Lung (tissue), 12 donors: Measurements from ENCODE around the gene PAPSS2. TPM values are rescaled to one million over a fixed set of nuclear protein-coding genes. Genes with fewer than 3 reads are reported as not detected.

Source experiments
- ATAC-seq: fragments of 200-7000 bp; cut with Tn5 transposase; one replicate; pipeline ENCODE4 v1.9.1; 2020; ENCODE audit warnings: moderate number of reproducible peaks; ENCODE audit not compliant: insufficient read depth, low FRiP score
- DNase-seq, 3 donors: peaks; one replicate each; pipeline ENCODE4 v3.0.0-alpha.2; 2013 to 2017
- H3K27ac ChIP-seq, 2 donors: one replicate each; pipeline ENCODE4 v1.5.1; 2013; ENCODE audit warnings: mild to moderate bottlenecking in 2 of 2, moderate library complexity in 2 of 2, control low read depth in 1 of 2, inconsistent platforms in 1 of 2, low read depth in 1 of 2, low read length in 1 of 2
- H3K27me3 ChIP-seq, 3 donors: one replicate each; pipeline ENCODE4 v1.5.1; 2013; ENCODE audit warnings: low read length in 2 of 3; ENCODE audit not compliant: control insufficient read depth in 3 of 3, insufficient read depth in 3 of 3
- H3K36me3 ChIP-seq, 4 donors: one replicate each; pipeline ENCODE4 v1.5.1; 2013; ENCODE audit warnings: low read length in 4 of 4, mild to moderate bottlenecking in 1 of 4, moderate library complexity in 1 of 4; ENCODE audit not compliant: control insufficient read depth in 4 of 4, insufficient read depth in 4 of 4
- H3K4me1 ChIP-seq, 5 donors: one replicate each; pipeline ENCODE4 v1.5.1; 2013; ENCODE audit warnings: low read length in 5 of 5, mild to moderate bottlenecking in 2 of 5, moderate library complexity in 1 of 5; ENCODE audit not compliant: control insufficient read depth in 5 of 5, insufficient read depth in 5 of 5
- H3K4me3 ChIP-seq: one replicate; pipeline ENCODE4 v1.5.1; 2013; ENCODE audit warnings: mild to moderate bottlenecking, control low read depth, moderate library complexity
- H3K9ac ChIP-seq, 2 donors: one replicate each; pipeline ENCODE4 v1.5.1; 2013; ENCODE audit warnings: low read length in 2 of 2, control low read depth in 1 of 2; ENCODE audit not compliant: insufficient read depth in 1 of 2
- H3K9me3 ChIP-seq, 4 donors: one replicate each; pipeline ENCODE4 v1.5.1; 2013; ENCODE audit warnings: low read length in 3 of 4, mild to moderate bottlenecking in 1 of 4, moderate library complexity in 1 of 4; ENCODE audit not compliant: control insufficient read depth in 4 of 4, insufficient read depth in 3 of 4
- CTCF ChIP-seq: IDR thresholded peaks from 2 replicates; pipeline ENCODE4 v1.5.1; 2012; ENCODE audit warnings: mild to moderate bottlenecking; ENCODE audit errors: control extremely low read depth, extremely low read depth
- WGBS, 2 donors: extraction: QIAGEN DNeasy Blood & Tissue Kit; methylation state at CpG; one replicate each; pipeline ENCODE4 v1.1.7; 2013; 5-methylcytosine and 5-hydroxymethylcytosine counted together
- polyA plus RNA-seq, 2 donors: library from polyadenylated mRNA; stranded (reverse); fragments of 200-250 nt; gene quantifications; one replicate each; pipeline ENCODE4 v1.2.1, GENCODE V29; 2013
- total RNA-seq, 2 donors: library from RNA; depleted of rRNA in 1 of 2; stranded (reverse); fragments of >200 nt in 1 of 2; gene quantifications; one replicate each; pipeline ENCODE4 v1.2.1, GENCODE V29; 2014 to 2021
- donor health status: control.
- donor health status: control.
- donor health status: Bipolar disorder and iron deficiency.
- donor health status: healthy.
- donor health status: DM: yes; HTN: yes; CAD: no.

Gene PAPSS2
- total and polyA plus RNA-seq, 4 donors, result 29.0 to 107 (median 81.1) TPM

DNA sequence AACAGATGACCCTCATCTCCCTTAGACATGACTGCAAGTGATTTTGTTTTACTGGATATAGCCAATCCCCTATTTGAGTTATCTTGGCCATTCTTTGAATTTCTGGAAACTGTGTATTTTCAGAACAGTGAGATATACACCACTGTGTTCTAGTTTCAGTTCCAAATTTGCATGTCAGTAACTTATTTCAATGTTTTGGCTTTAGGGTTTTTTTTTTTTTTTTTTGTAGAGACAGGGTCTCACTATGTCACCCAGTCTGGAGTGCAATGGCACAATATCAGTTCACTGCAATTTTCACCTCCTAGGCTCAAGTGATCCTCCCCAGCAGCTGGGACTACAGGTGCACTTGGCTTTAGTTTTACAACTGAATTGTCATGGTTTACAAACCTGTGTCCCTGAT, 91.1 kb downstream of the PAPSS2 start:
- H3K27ac ChIP-seq, result no peak overlapping the region
- no peaks in the 10 kb centered on the region for H3K4me1 ChIP-seq
- no peak for ATAC-seq
- no peaks in the 10 kb centered on the region for H3K27me3 ChIP-seq
- no peak for TF ChIP-seq CTCF
- H3K9ac ChIP-seq, result no peak overlapping the region
- H3K4me3 ChIP-seq, result no peak overlapping the region
- H3K36me3 ChIP-seq, result peaks cover 4 to 23% (median 8%) of the 10 kb centered on the region in 4 donors
- DNase-seq, result no peak
- no peaks in the 10 kb centered on the region for H3K9me3 ChIP-seq

DNA sequence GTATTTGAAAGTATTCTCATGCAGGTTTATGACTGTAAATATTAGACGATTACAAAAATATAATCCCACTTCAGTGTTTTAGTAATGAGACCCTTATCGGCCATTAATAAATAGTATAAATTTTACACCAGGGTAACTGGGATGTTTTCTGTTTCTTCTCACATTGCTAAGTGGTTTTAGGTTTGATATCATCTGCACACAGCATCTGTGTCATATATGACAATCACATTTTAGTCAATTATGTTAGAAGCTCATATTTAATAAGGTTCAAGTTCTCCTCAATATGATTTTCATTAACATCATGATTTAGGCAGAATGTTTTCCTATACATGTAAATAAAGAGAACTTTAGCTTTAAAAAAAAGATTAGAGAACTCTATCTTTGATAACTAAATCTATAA, 91.6 kb downstream of the PAPSS2 start:
- H3K36me3 ChIP-seq, result peaks cover 5 to 24% (median 8%) of the 10 kb centered on the region in 4 donors
- WGBS, 2 donors, result 91 to 95% methylated on average over 2 of the region's 2 CpGs

GRCh38 chr10:87752566-87752965, 92.9 kb downstream of the PAPSS2 start:
- H3K27me3 ChIP-seq, result no peaks in the 10 kb centered on the region
- no peaks in the 10 kb centered on the region for H3K9me3 ChIP-seq
- DNase-seq (no peak), ATAC-seq (no peak)
- WGBS, 2 donors, result 79 to 82% methylated on average over 2 of the region's 2 CpGs
- peaks cover 1 to 23% (median 8%) of the 10 kb centered on the region in 4 donors for H3K36me3 ChIP-seq
- no peak for TF ChIP-seq CTCF
- no peak overlapping the region for H3K9ac ChIP-seq
- peaks cover 0 to 2% (median 0%) of the 10 kb centered on the region in 5 donors for H3K4me1 ChIP-seq
- H3K27ac ChIP-seq, result no peak overlapping the region
- H3K4me3 ChIP-seq, result no peak overlapping the region

More for the DNA sequence above, 91.6 kb downstream of the PAPSS2 start:
- no peak overlapping the region for H3K27ac ChIP-seq
- H3K9me3 ChIP-seq, result no peaks in the 10 kb centered on the region
- no peaks in the 10 kb centered on the region for H3K27me3 ChIP-seq
- TF ChIP-seq CTCF, result no peak
- DNase-seq (no peak), ATAC-seq (no peak)
- no peak overlapping the region for H3K4me3 ChIP-seq
- no peaks in the 10 kb centered on the region for H3K4me1 ChIP-seq
- H3K9ac ChIP-seq, result no peak overlapping the region
